C4-2B (cell line): ENCODE results near the gene ATP11C.

ENCODE experiments used
- CTCF ChIP-seq: fragments of 450-650 bp; conservative IDR thresholded peaks from 2 replicates; pipeline ENCODE4 v1.5.1; 2017; ENCODE audit warnings: mild to moderate bottlenecking
- ZFX ChIP-seq: fragments of 450-650 bp; IDR thresholded peaks from 2 replicates; pipeline ENCODE4 v1.6.1; 2017

- no peak for TF ChIP-seq CTCF
- TF ChIP-seq ZFX: no peak
Measured at GRCh38 chrX:139883984-139884383, 48.9 kb downstream of the ATP11C start.
